ENCODE data around the gene ENTPD6.

The ENTPD6 gene

DNA sequence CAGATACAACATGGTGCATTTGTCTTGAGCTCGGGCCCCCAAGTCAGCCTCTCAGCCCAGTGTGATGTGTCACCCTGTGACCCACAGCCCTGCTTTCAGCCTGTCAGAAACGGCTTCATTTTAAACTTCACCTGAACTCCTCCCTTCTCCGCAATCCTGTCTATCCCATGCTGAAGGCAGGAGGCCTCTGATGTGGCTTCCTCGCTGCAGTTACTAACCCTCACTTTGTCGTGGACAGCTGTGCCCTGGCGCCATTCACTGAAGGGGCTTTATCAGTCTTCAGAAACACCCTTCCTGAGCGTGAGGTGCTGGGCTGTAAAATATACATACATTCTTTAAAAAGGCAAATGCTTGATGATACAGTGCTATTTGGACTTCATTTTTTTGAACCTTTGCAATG lies 7.9 kb upstream of the ENTPD6 start:
- no peak for DNase-seq (ENCODE audit: low read depth, low spot score)

DNA sequence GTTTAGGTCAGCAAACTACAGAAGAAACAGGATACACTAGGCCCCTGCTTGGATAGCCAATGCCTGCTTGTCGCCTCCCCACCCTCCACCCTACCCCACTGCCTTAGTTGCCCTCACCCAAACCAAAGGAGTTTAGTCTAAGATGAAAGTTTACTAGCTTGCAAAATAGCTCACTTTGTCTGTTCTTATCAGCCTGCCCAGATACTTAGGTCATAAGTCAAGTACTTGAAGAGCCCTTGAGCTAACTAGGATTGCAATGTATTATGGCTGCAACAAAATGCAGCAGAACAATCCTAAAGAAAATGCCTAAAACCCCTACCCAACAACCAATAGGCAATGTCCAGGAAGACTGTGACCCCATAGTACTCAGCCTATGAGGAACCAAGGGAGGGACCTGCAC lies 7.3 kb upstream of the ENTPD6 start:
- DNase-seq (ENCODE audit: low read depth, low spot score), result no peak

DNA sequence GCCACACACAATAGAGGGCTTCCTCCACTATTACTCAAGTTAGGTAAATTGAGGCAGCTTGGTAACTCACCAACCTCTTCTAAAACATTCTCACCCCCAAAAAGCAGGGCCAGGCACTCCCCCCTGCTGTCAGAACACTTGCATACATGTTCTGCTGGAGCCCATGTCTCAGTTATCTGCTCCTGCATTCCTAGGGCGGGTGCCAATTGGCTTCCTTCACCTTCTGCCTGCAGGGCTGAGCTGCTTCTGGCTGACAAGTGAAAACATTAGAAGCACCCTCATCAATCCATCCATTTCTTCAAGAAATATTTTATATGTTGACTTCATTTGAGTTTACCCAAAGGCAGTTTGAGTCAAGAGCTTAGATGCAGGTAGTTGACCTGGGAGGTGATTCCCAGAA lies 4.5 kb upstream of the ENTPD6 start:
- peak; percentile 28 for DNase-seq (ENCODE audit: low read depth, low spot score)

DNA sequence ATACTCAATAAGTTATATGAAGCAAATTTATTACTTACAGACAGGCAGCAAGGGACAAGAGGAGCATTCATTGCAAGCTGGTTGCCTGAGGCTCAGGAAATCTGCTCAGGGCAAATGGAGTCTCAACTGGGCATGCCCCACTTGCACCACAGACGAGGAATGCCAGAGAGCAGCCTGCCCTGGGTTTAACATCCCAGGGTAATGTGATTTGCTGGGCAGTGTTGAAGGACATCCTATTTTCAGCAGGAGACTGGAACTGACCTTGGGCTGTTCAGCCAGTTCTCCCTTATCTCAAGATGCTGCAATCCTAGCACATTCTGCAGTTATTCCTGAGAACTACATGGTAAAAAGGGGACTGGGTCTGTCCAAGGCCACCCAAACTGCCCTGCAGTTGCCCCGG lies 3.8 kb upstream of the ENTPD6 start:
- DNase-seq (ENCODE audit: low read depth, low spot score), result no peak

- DNase-seq (ENCODE audit: low read depth, low spot score), result no peak
These were observed 1.7 kb upstream of the ENTPD6 start for GRCh38 chr20:25193843-25194242.

DNA sequence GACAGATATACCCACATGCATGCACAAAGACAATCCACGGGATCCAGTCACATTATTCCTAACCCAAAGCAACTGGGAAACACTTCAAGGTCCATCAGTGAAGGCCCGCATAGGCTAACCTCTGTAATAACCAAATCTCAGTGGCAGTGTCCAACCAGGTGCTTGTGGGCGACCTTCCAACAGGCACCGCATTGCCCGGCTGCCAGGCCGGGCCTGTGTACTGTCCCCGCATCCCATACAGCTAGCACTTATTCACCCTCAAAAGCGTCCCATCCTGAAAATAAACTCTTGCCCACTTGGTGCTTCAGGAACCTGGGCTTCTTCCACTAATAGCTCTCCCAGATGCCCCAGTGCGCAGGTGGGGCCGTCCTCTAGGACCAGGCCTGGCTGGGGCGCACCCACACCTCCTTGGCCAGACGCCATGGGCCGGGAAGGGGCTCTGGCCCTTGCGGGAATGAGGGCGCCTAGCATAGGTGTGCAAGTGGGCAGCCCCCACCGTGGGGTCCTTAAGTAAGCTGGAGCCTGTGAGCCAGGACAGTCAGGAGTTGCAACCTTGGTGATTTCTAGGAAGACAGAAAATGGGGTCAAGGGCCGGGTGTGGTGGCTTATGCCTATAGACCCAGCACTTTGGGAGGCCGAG lies 1.1 kb upstream of the ENTPD6 start:
- DNase-seq (ENCODE audit: low read depth, low spot score), result no peak

DNA sequence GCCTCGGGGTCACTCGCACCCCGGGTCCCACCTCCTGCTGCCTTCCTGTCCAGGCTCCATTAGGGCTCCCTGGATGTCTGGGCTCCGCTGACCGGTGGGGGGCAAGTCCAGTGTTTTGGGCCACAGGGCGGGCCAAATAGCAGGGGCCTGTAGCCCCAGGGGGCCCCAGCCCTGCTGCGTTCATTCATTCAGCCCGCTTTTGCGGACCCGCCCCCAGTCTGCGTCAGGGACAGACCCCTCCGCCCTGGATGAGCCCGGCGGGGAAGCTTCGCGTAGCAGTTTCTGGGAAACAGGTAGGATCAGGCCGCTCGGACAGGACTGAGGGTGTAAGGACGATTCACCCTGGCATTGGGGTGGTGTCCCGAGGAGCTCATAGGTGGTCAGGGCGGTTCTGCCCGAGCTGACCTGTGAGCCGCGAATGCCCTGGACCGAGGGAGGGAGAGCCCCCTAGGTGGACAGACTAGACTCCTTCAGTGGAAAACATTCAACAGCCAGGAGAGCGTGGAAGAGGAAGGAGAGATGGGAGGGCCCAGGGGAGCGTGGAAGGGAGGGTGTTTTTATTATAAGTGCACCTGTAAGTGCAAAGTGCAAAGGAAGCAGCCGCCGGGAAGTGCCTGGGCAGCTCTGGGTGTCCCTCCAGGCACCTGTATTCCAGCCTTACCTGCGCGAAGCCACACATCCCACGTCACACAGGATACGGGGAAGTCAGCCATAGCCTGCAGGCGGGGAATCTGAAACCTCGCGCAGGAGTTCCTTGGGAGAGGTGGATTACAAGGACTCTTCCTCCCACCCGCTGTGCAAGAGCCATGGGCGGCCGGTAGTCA lies 662 bp downstream of the ENTPD6 start:
- peak; percentile 26 for DNase-seq (ENCODE audit: low read depth, low spot score)

DNA sequence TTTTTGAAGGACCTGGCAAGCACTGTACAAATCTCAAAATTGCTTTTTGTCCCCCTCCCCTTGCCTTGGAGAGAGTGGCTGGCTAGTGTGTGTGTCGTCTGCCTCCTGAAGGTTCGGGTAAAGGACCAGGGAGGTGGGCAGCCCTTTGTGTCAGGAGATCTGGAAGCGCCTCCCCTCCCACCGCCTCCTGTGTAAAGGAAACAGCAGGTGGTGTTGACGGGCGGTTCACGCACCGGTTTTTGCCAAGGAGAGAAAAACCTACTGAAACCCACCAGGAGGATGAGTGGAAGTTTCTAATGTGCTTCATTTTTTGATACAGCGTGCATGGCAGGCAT lies 1.2 kb downstream of the ENTPD6 start:
- DNase-seq (ENCODE audit: low read depth, low spot score), result no peak

DNA sequence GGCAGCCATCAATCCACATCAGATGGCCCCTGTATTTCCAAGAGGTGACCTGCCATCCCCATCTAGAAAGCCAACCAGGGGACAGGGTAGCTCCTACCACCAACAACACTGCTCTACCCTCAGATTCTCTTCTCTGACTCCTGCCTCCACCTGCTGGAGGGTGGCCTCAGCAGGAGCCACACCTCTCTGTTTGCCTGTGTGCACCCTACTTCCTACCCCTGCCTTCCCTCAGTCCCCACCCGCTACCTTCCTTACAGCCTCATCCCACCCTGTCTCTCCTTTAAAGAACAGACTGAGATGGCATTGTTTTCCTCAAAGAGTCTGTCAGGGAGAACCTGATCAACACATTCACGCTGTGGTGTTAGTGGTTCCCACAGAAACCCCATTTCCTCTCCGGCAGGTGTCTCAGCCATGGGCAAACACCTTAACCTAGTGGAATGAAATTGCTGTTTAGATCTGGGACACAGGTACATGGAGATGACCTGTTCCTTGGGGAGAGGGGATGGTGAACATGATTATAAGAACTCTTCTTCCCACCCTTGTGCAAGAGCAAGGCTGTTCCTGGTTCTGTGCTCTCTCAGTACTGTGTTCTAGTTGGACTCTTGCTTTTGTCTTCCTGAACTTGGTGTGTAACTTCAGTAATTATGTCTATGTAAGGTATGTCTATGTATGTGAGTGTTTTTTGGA lies 1.8 kb downstream of the ENTPD6 start:
- DNase-seq (ENCODE audit: low read depth, low spot score), result no peak

DNA sequence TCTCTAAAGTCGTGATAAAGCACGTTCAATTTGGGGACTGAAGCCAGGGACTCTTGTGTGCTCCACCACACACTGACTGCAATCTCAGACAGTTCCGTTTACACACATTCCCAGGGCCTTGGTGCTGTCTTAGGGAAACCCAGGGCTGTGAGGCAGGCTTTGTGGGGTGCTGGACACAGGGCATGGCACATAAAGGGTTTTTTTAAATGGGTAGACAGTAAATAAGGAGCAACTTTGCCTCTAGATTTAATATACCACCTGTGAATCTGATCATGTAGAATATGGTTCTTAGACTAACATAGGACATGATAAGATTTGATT lies 2.3 kb downstream of the ENTPD6 start:
- no peak for DNase-seq (ENCODE audit: low read depth, low spot score)

- no peak for DNase-seq (ENCODE audit: low read depth, low spot score)
These were observed 3.3 kb downstream of the ENTPD6 start for GRCh38 chr20:25198663-25199383.

- DNase-seq (ENCODE audit: low read depth, low spot score), result no peak
These were observed 4.2 kb downstream of the ENTPD6 start for GRCh38 chr20:25199473-25200260.

DNA sequence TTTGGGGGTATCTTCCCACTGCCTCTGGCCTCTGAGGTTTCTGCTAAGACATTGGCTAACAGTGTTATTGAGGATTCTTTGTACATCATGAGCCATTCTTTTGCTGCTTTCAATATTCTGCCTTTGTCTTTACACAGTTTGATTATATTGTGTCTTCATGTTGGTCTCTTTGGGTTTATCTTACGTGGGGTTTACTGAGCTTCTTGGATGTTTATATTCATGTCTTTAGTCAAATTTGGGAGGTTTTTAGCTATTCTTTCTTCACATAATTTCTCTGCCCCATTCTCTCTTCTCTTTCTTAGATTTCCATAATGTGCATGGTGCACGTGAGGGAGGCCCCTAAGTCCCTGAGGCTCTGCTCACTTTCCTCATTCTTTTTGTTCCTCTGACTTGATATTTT lies 7.6 kb downstream of the ENTPD6 start:
- no peak for DNase-seq (ENCODE audit: low read depth, low spot score)

DNA sequence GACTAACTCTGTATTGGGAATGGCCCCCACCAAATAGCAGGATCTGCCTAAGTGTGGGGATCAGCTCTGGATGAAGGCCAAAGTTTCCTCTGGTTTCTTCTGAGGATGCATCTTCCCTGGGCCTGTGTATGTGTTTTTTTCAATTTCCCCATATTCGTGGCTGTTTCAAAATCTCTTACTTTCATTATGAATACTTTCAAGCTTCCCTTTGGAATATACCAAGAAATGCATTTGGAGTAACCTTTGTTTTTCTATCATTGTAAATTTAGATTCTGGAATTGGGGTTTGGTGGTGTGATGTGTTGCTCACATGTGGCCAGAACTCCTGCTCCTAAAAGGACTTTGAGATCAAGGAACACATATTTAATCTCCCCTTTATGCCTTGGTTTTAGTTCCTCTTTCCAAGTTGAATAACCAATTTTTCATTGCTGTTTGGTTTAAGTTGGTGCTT lies 8.4 kb downstream of the ENTPD6 start:
- DNase-seq (ENCODE audit: low read depth, low spot score), result no peak

DNA sequence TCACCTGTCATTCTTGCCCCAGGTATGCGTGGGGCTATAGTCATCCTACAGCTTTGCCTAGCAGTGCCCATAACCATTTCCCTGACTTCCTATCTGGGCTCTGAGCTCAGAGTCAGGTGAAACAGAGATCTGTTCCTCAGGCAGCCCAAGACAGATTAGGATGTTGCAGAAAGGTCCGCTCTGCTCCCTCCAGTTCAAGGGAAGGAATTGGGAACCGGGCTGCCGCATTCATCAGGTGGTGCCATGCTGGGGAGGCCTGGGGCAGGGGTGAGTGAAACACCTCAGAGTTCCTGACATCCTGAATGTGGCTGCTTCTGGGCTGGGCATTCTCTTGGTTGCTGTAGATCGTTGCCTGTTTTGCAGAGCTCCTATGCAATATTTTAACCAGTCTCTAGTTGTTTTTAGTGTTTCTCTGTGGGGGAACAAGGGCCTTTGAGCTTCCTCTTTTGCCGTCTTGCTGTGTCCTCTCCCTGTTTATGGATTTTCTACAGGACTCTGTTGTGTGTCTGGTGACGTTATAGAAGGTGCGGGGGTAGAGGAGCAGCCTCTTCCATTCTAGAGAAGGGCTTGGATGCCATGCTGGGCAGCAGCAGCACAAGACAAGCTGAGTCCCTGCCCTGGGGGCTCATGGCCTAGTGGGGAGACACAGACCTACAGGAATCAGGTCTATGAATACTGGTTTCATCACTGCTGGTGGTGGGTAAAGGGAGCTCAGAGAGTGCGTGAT lies 9.2 kb downstream of the ENTPD6 start:
- DNase-seq (ENCODE audit: low read depth, low spot score), result no peak

DNA sequence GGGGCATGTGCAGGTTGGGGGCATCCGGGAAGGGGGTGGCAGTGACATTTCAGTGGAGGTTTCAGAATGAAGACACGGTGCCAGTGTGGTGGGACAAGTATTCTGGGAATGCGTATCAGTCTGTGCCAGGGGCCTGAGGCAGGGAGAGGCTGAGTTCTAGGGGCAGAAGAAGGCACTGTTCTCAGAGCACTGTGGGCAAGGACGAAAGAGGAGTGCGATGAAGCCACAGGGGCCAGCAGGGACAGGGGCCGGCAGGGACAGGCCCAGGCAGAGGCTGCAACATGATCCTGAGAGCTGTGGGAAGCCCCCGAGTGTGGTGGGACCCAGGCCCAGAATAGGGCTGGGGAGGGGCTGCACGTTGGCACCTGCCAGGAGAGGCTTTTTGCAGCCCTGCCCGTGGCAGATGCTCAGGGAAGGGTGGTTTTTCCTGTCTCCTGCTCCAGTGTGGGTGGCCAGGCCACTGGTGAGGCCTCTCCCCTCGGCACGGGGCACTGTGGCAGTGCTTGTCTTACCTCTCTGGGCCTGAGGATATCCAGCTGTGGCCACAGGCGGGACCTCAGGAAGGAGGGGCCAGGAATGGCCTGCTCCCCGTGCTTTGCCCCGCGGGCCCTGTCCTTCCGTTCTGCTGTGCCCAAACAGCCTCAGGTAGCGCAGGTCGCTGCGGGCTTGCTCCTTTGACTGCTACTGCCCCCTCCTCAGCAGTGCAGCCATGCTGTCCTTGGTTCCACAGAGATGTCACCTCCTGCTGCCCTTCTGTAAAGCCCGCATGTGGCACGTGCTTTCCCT lies 10.0 kb downstream of the ENTPD6 start:
- DNase-seq (ENCODE audit: low read depth, low spot score), result no peak

GRCh38 chr20:25206063-25206403 lies 10.5 kb downstream of the ENTPD6 start:
- DNase-seq (ENCODE audit: low read depth, low spot score), result no peak

GRCh38 chr20:25206548-25206947 lies 11.0 kb downstream of the ENTPD6 start:
- DNase-seq (ENCODE audit: low read depth, low spot score), result no peak

DNA sequence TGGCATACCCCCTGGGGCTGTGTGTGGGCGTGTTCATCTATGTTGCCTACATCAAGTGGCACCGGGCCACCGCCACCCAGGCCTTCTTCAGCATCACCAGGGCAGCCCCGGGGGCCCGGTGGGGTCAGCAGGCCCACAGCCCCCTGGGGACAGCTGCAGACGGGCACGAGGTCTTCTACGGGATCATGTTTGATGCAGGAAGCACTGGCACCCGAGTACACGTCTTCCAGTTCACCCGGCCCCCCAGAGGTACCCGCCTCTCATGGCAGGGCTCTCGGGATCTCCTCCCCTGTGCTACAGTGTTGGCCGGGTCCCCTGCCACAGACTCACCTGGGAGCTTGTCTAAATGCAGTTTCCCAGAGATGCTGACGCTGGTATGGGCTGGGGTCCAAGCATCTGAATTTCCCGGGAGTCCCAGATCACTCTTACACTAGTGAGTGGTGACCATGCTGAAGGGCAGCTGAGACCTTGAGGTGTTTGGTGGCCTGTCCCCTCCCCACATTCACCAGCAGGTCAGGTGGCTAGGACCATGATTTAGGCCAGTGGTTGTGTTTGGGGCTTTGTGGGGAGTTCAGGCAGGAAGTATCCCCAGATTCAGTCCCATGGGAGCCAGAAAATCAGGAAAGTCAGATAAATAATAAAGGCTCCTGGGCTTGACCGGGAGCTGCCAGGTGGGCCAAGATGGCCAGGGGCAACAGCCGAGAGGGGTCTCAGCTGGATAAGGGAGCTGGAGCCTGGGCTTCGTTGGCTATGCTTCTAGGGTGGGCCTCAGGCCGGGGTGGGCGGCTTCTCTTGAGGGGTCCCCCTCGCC lies 11.8 kb downstream of the ENTPD6 start:
- DNase-seq (ENCODE audit: low read depth, low spot score), result no peak

All from astrocyte of the hippocampus (primary cell).